ENCODE results near the gene RNF144B.

GRCh38 chr6:18441251-18441979 is 54.3 kb downstream of the RNF144B start:
- TF ChIP-seq CTCF (conservative IDR thresholded peaks at IDR 0.05 in 1 of 2, IDR thresholded peaks at IDR 0.05 in 1 of 2; ENCODE audit: low read depth in 1 of 2, low read length in 2 of 2) = no peak
- no peak for TF ChIP-seq EZH2 (IDR thresholded peaks at IDR 0.05; ENCODE audit: low read length, missing control alignments)

Measured in fibroblast of lung (primary cell).